GM23338 (cell line): ENCODE results near the gene TRABD2A. TPM values are rescaled to one million over a fixed set of nuclear protein-coding genes. Genes with fewer than 3 reads are reported as not detected.

Source experiments
- ATAC-seq: fragments of 200-7000 bp; cut with Tn5 transposase; 3 replicates; pipeline ENCODE4 v1.9.1; 2020
- DNase-seq: peaks from one replicate; pipeline ENCODE4 v3.0.0-alpha.2; 2015; ENCODE audit warnings: low spot score
- H2AFZ ChIP-seq: fragments of 200-600 bp; sonication (generic); 2 replicates; pipeline ENCODE4 v1.8.0; 2016; ENCODE audit warnings: antibody characterized with exemption, mild to moderate bottlenecking, moderate library complexity
- H3F3A ChIP-seq: fragments of 200-600 bp; sonication (generic); replicated peaks from 2 replicates; pipeline ENCODE4 v1.8.0; 2017; ENCODE audit warnings: antibody characterized with exemption, mixed run types, low read depth
- H3K27ac ChIP-seq: fragments of 200-600 bp; sonication (generic); 2 replicates; pipeline ENCODE4 v1.6.1; 2016; ENCODE audit warnings: low read depth
- H3K27me3 ChIP-seq: fragments of 200-600 bp; sonication (generic); 2 replicates; pipeline ENCODE4 v1.8.0; 2016; ENCODE audit warnings: mild to moderate bottlenecking, mixed run types, moderate library complexity; ENCODE audit not compliant: insufficient read depth
- H3K36me3 ChIP-seq: fragments of 200-600 bp; sonication (generic); 2 replicates; pipeline ENCODE4 v1.8.0; 2016; ENCODE audit warnings: mild to moderate bottlenecking; ENCODE audit not compliant: insufficient read depth
- H3K4me1 ChIP-seq: fragments of 200-600 bp; sonication (generic); 2 replicates; pipeline ENCODE4 v1.8.0; 2016; ENCODE audit warnings: mild to moderate bottlenecking, moderate library complexity; ENCODE audit not compliant: insufficient read depth
- H3K4me2 ChIP-seq: fragments of 200-600 bp; sonication (generic); 2 replicates; pipeline ENCODE4 v1.7.1; 2017; ENCODE audit warnings: mixed run types
- H3K4me3 ChIP-seq: fragments of 200-600 bp; sonication (generic); 2 replicates; pipeline ENCODE4 v1.6.1; 2016; ENCODE audit warnings: mixed run types
- H3K79me2 ChIP-seq: fragments of 200-600 bp; sonication (generic); replicated peaks from 2 replicates; pipeline ENCODE4 v1.8.0; 2017; ENCODE audit warnings: mild to moderate bottlenecking; ENCODE audit not compliant: insufficient read depth
- H3K9me2 ChIP-seq: fragments of 200-600 bp; sonication (generic); 2 replicates; pipeline ENCODE4 v1.8.0; 2017; ENCODE audit not compliant: insufficient read depth
- H4K20me1 ChIP-seq: fragments of 200-600 bp; sonication (generic); replicated peaks from 2 replicates; pipeline ENCODE4 v1.8.0; 2017; ENCODE audit warnings: mild to moderate bottlenecking; ENCODE audit not compliant: insufficient read depth
- H3K27ac Mint-ChIP-seq: 2 replicates; pipeline ENCODE4 v1.8.0; 2020; ENCODE audit warnings: inconsistent platforms, mild to moderate bottlenecking, moderate library complexity, mixed read lengths
- H3K27me3 Mint-ChIP-seq: 3 replicates; pipeline ENCODE4 v1.8.0; 2022; ENCODE audit warnings: low read depth, mild to moderate bottlenecking, moderate library complexity, mixed read lengths, inconsistent platforms; ENCODE audit not compliant: insufficient read depth, poor library complexity
- H3K36me3 Mint-ChIP-seq: 3 replicates; pipeline ENCODE4 v1.8.0; 2021; ENCODE audit warnings: low read depth, mild to moderate bottlenecking, inconsistent platforms, moderate library complexity, mixed read lengths
- H3K4me1 Mint-ChIP-seq: 3 replicates; pipeline ENCODE4 v1.8.0; 2020; ENCODE audit warnings: mild to moderate bottlenecking, inconsistent platforms, mixed read lengths
- H3K4me3 Mint-ChIP-seq: 3 replicates; pipeline ENCODE4 v1.8.0; 2021; ENCODE audit warnings: moderate library complexity, mild to moderate bottlenecking, inconsistent platforms, mixed read lengths
- H3K9me3 Mint-ChIP-seq: 3 replicates; pipeline ENCODE4 v1.8.0; 2020; ENCODE audit warnings: moderate library complexity, mild to moderate bottlenecking, inconsistent platforms, mixed read lengths
- CREB1 ChIP-seq: fragments of 250-450 bp; sonication (Bioruptor Pico); IDR thresholded peaks from 2 replicates; pipeline ENCODE4 v1.5.0; 2020; ENCODE audit warnings: low read depth, mild to moderate bottlenecking, moderate library complexity
- EZH2 ChIP-seq: fragments of 200-600 bp; sonication (generic); IDR thresholded peaks from one replicate; pipeline ENCODE4 v1.8.0; 2017; ENCODE audit warnings: antibody characterized with exemption, mild to moderate bottlenecking, low read depth; ENCODE audit not compliant: unreplicated experiment
- EZH2phosphoT487 ChIP-seq: fragments of 200-600 bp; sonication (generic); IDR thresholded peaks from one replicate; pipeline ENCODE4 v1.8.1; 2018; ENCODE audit warnings: antibody characterized with exemption; ENCODE audit not compliant: unreplicated experiment
- JUNB ChIP-seq: IDR thresholded peaks from one replicate; pipeline ENCODE4 v1.6.1; 2016; ENCODE audit warnings: antibody characterized with exemption; ENCODE audit not compliant: unreplicated experiment
- POLR2AphosphoS5 ChIP-seq: IDR thresholded peaks from 2 replicates; pipeline ENCODE4 v1.6.1; 2016; ENCODE audit warnings: antibody characterized with exemption, low read depth
- REST ChIP-seq: IDR thresholded peaks from one replicate; pipeline ENCODE4 v1.6.1; 2018; ENCODE audit warnings: antibody characterized with exemption; ENCODE audit not compliant: unreplicated experiment
- STAT1 ChIP-seq: IDR thresholded peaks from one replicate; pipeline ENCODE4 v1.6.1; 2016; ENCODE audit warnings: antibody characterized with exemption; ENCODE audit not compliant: unreplicated experiment
- ZNF114 ChIP-seq: fragments of 250-450 bp; sonication (Bioruptor Pico); IDR thresholded peaks from 2 replicates; pipeline ENCODE4 v1.5.0; 2020; ENCODE audit warnings: mild to moderate bottlenecking, moderate library complexity
- polyA plus RNA-seq: library from polyadenylated mRNA; unstranded; fragments of >200 nt; fragmentation: Nextera tagmentation; extraction: Ambion mirVana; gene quantifications from 2 replicates; pipeline ENCODE4 v1.2.1, GENCODE V29; 2016
- total RNA-seq: library from RNA; depleted of rRNA; stranded (reverse); fragments of >200 nt; shearing (Covaris generic); gene quantifications from 2 replicates; pipeline ENCODE4 v1.2.3, GENCODE V29; 2014
- TF ChIP-seq, protein P1 (sequence below): IDR thresholded peaks from 2 replicates; pipeline ENCODE4 v1.6.1; 2016; ENCODE audit warnings: antibody characterized with exemption
- TF ChIP-seq, protein P2 (sequence below): fragments of 250-450 bp; sonication (Bioruptor Pico); IDR thresholded peaks from 2 replicates; pipeline ENCODE4 v1.5.0; 2020; ENCODE audit warnings: mild to moderate bottlenecking, moderate library complexity

Gene TRABD2A
- total and polyA plus RNA-seq, 2 experiments from 2014 or later, result 5.5 to 12.1 TPM

DNA sequence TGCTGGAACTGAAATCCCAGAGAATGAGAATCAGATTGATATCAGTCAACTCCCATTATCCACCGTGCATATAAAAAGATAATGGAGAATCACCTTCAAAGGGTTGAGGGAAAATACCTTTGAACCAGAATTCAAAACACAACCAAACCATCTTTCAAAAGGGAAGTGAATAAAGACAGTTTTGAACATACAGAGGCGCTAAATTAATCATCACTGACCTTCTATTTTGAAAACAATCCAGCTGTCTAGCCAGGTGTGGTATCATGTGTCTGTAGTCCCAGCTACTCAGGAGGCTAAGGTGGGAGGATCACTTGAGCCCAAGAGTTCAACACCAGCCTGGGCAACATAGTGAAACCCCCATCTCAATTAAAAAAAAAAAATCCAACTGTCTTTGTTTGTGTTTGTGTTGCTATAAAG lies 63.6 kb downstream of the TRABD2A start:
- DNase-seq (no peak), ATAC-seq (no peak)
- Mint-ChIP-seq H3K4me1 (0 out of 3 replicates have a peak, but pooled peaks cover 3% of the 10 kb centered on the region), H3K9me3 (no peaks in the 10 kb centered on the region), H3K36me3 (no peaks in the 10 kb centered on the region), H3K4me3 (no peak overlapping the region), H3K27ac (no peak overlapping the region), H3K27me3 (peaks cover 4% of the 10 kb centered on the region)
- no peaks in the 10 kb centered on the region for H4K20me1 ChIP-seq
- H3F3A ChIP-seq, result no peaks in the 10 kb centered on the region
- TF ChIP-seq, protein P1, sequence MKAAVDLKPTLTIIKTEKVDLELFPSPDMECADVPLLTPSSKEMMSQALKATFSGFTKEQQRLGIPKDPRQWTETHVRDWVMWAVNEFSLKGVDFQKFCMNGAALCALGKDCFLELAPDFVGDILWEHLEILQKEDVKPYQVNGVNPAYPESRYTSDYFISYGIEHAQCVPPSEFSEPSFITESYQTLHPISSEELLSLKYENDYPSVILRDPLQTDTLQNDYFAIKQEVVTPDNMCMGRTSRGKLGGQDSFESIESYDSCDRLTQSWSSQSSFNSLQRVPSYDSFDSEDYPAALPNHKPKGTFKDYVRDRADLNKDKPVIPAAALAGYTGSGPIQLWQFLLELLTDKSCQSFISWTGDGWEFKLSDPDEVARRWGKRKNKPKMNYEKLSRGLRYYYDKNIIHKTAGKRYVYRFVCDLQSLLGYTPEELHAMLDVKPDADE, result no peak
- no peak for TF ChIP-seq JUNB
- TF ChIP-seq EZH2phosphoT487, result no peak
- no peak for TF ChIP-seq CREB1 (CRISPR knock-in tag)
- no peak for TF ChIP-seq ZNF114 (CRISPR knock-in tag)
- TF ChIP-seq STAT1, result no peak
- no peak for TF ChIP-seq EZH2
- no peak for TF ChIP-seq REST
- no peak overlapping the region for H3K4me3 ChIP-seq
- peaks cover 7% of the 10 kb centered on the region; the same call in 1 of the 2 replicates for H3K9me2 ChIP-seq
- no peak overlapping the region for H3K4me2 ChIP-seq
- H3K36me3 ChIP-seq, result no peaks in the 10 kb centered on the region; the same call in 1 of the 2 replicates
- H2AFZ ChIP-seq, result no peak overlapping the region
- no peak overlapping the region for H3K27ac ChIP-seq
- H3K27me3 ChIP-seq, result no peaks in the 10 kb centered on the region
- H3K79me2 ChIP-seq, result no peaks in the 10 kb centered on the region
- no peaks in the 10 kb centered on the region for H3K4me1 ChIP-seq

DNA sequence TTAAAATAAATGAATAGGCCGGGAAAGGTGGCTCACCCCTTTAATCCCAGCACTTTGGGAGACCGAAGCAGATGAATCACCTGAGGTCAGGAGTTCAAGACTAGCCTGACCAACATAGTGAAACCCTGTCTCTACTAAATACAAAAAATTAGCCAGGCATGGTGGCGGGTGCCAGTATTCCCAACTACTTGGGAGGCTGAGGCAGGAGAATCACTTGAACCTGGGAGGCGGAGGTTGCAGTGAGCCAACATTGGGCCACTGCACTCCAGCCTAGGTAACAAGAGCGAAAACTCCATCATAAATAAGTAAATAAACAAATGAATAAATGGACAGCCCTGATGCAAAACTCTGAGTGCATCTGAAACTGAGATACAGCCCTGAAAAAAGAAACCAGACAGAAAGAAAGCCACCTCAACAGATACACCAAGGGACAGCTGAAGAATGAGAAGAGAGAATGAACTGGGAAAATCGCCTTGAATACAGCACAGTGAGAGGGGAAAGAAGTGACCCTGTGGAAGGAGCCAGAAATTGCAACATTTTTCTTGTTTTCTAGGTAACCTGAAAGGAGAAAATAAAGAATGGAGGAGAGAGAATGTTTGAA lies 64.4 kb downstream of the TRABD2A start:
- no peak for TF ChIP-seq POLR2AphosphoS5
- no peak for TF ChIP-seq STAT1
- TF ChIP-seq, protein P2, sequence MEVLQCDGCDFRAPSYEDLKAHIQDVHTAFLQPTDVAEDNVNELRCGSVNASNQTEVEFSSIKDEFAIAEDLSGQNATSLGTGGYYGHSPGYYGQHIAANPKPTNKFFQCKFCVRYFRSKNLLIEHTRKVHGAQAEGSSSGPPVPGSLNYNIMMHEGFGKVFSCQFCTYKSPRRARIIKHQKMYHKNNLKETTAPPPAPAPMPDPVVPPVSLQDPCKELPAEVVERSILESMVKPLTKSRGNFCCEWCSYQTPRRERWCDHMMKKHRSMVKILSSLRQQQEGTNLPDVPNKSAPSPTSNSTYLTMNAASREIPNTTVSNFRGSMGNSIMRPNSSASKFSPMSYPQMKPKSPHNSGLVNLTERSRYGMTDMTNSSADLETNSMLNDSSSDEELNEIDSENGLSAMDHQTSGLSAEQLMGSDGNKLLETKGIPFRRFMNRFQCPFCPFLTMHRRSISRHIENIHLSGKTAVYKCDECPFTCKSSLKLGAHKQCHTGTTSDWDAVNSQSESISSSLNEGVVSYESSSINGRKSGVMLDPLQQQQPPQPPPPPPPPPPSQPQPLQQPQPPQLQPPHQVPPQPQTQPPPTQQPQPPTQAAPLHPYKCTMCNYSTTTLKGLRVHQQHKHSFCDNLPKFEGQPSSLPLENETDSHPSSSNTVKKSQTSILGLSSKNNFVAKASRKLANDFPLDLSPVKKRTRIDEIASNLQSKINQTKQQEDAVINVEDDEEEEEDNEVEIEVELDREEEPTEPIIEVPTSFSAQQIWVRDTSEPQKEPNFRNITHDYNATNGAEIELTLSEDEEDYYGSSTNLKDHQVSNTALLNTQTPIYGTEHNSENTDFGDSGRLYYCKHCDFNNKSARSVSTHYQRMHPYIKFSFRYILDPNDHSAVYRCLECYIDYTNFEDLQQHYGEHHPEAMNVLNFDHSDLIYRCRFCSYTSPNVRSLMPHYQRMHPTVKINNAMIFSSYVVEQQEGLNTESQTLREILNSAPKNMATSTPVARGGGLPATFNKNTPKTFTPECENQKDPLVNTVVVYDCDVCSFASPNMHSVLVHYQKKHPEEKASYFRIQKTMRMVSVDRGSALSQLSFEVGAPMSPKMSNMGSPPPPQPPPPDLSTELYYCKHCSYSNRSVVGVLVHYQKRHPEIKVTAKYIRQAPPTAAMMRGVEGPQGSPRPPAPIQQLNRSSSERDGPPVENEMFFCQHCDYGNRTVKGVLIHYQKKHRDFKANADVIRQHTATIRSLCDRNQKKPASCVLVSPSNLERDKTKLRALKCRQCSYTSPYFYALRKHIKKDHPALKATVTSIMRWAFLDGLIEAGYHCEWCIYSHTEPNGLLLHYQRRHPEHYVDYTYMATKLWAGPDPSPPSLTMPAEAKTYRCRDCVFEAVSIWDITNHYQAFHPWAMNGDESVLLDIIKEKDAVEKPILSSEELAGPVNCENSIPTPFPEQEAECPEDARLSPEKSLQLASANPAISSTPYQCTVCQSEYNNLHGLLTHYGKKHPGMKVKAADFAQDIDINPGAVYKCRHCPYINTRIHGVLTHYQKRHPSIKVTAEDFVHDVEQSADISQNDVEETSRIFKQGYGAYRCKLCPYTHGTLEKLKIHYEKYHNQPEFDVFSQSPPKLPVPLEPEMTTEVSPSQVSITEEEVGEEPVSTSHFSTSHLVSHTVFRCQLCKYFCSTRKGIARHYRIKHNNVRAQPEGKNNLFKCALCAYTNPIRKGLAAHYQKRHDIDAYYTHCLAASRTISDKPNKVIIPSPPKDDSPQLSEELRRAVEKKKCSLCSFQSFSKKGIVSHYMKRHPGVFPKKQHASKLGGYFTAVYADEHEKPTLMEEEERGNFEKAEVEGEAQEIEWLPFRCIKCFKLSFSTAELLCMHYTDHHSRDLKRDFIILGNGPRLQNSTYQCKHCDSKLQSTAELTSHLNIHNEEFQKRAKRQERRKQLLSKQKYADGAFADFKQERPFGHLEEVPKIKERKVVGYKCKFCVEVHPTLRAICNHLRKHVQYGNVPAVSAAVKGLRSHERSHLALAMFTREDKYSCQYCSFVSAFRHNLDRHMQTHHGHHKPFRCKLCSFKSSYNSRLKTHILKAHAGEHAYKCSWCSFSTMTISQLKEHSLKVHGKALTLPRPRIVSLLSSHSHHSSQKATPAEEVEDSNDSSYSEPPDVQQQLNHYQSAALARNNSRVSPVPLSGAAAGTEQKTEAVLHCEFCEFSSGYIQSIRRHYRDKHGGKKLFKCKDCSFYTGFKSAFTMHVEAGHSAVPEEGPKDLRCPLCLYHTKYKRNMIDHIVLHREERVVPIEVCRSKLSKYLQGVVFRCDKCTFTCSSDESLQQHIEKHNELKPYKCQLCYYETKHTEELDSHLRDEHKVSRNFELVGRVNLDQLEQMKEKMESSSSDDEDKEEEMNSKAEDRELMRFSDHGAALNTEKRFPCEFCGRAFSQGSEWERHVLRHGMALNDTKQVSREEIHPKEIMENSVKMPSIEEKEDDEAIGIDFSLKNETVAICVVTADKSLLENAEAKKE (CRISPR knock-in tag), result no peak
- TF ChIP-seq JUNB, result no peak
- no peak for TF ChIP-seq ZNF114 (CRISPR knock-in tag)
- H2AFZ ChIP-seq, result no peak overlapping the region
- H3K4me2 ChIP-seq, result no peak overlapping the region
- no peaks in the 10 kb centered on the region for H3K4me1 ChIP-seq
- DNase-seq, result no peak
- no peaks in the 10 kb centered on the region for H3K9me3 Mint-ChIP-seq
- H3K36me3 ChIP-seq, result no peaks in the 10 kb centered on the region; the same call in 1 of the 2 replicates
- peaks cover 8% of the 10 kb centered on the region for H3K27me3 Mint-ChIP-seq
- H3K4me3 ChIP-seq, result no peak overlapping the region
- H3K4me3 Mint-ChIP-seq, result no peak overlapping the region
- ATAC-seq, result no peak
- H3K27ac ChIP-seq, result no peak overlapping the region
- H3K9me2 ChIP-seq, result peaks cover 7% of the 10 kb centered on the region; the same call in 1 of the 2 replicates
- no peaks in the 10 kb centered on the region for H3K79me2 ChIP-seq
- H3F3A ChIP-seq, result no peaks in the 10 kb centered on the region
- H3K4me1 Mint-ChIP-seq, result 0 out of 3 replicates have a peak, but pooled peaks cover 3% of the 10 kb centered on the region
- H3K27me3 ChIP-seq, result no peaks in the 10 kb centered on the region
- no peak overlapping the region for H3K27ac Mint-ChIP-seq
- no peaks in the 10 kb centered on the region for H4K20me1 ChIP-seq
- no peaks in the 10 kb centered on the region for H3K36me3 Mint-ChIP-seq
